WTC11 (cell line): Measurements from ENCODE around the gene STK32B. TPM values are rescaled to one million over a fixed set of nuclear protein-coding genes. Genes with fewer than 3 reads are reported as not detected.

Experiments
- ATAC-seq: fragments of 200-7000 bp; cut with Tn5 transposase; 2 replicates; pipeline ENCODE4 v1.10.0; 2021; ENCODE audit warnings: mild to moderate bottlenecking, moderate library complexity
- CTCF ChIA-PET: fragments of 300-600 bp; sonication (Branson Sonifier 250); formaldehyde crosslinking; loops from one replicate; lab custom pipeline; 2021; ENCODE audit warnings: antibody characterized with exemption; lab: Charles Lee
- POLR2A ChIA-PET: fragments of 350-600 bp; sonication (Branson Sonifier 250); formaldehyde crosslinking; loops from one replicate; lab custom pipeline; 2021; ENCODE audit warnings: antibody characterized with exemption; lab: Charles Lee
- DNase-seq: peaks from one replicate; pipeline ENCODE4 v3.0.0; 2021; ENCODE audit warnings: low spot score
- H3K27ac Mint-ChIP-seq: 2 replicates; pipeline ENCODE4 v1.8.0; 2021; ENCODE audit warnings: mixed read lengths
- H3K27me3 Mint-ChIP-seq: 2 replicates; pipeline ENCODE4 v1.8.0; 2021; ENCODE audit warnings: low read depth, mild to moderate bottlenecking, moderate library complexity, mixed read lengths
- H3K36me3 Mint-ChIP-seq: 2 replicates; pipeline ENCODE4 v1.8.0; 2021; ENCODE audit warnings: mixed read lengths
- H3K4me1 Mint-ChIP-seq: 2 replicates; pipeline ENCODE4 v1.8.0; 2022; ENCODE audit warnings: mixed read lengths
- H3K4me3 Mint-ChIP-seq: 2 replicates; pipeline ENCODE4 v1.8.0; 2021; ENCODE audit warnings: mild to moderate bottlenecking, moderate library complexity, mixed read lengths
- H3K9me3 Mint-ChIP-seq: 2 replicates; pipeline ENCODE4 v1.8.0; 2021; ENCODE audit warnings: mixed read lengths
- CBFB ChIP-seq: sonication (generic); formaldehyde crosslinking; IDR thresholded peaks from 2 replicates; pipeline ENCODE4 v1.8.1; 2022; ENCODE audit warnings: mild to moderate bottlenecking, low read depth, missing genetic modification reagents
- ERG ChIP-seq: fragments of 250-450 bp; sonication (Bioruptor Pico); IDR thresholded peaks from 2 replicates; pipeline ENCODE4 v1.8.0; 2021; ENCODE audit warnings: mild to moderate bottlenecking
- FOXJ3 ChIP-seq: sonication (generic); formaldehyde crosslinking; IDR thresholded peaks from 2 replicates; pipeline ENCODE4 v1.9.0; 2021; ENCODE audit warnings: missing genetic modification reagents, mild to moderate bottlenecking, borderline replicate concordance
- FOXP4 ChIP-seq: sonication (generic); formaldehyde crosslinking; IDR thresholded peaks from 2 replicates; pipeline ENCODE4 v1.8.0; 2022; ENCODE audit warnings: mild to moderate bottlenecking, missing genetic modification reagents
- GTF2I ChIP-seq: fragments of 250-450 bp; sonication (Bioruptor Pico); conservative IDR thresholded peaks from 2 replicates; pipeline ENCODE4 v1.4.0; 2021; ENCODE audit warnings: mild to moderate bottlenecking
- IRF2 ChIP-seq: sonication (generic); formaldehyde crosslinking; IDR thresholded peaks from 2 replicates; pipeline ENCODE4 v1.8.0; 2022; ENCODE audit warnings: low read depth, missing genetic modification reagents, borderline replicate concordance
- JAZF1 ChIP-seq: fragments of 250-450 bp; sonication (Bioruptor Pico); IDR thresholded peaks from 2 replicates; pipeline ENCODE4 v1.9.0; 2021; ENCODE audit warnings: moderate library complexity, mild to moderate bottlenecking, inconsistent platforms
- KAT7 ChIP-seq: sonication (generic); formaldehyde crosslinking; IDR thresholded peaks from 2 replicates; pipeline ENCODE4 v1.8.1; 2023; ENCODE audit warnings: missing genetic modification reagents, mild to moderate bottlenecking, borderline replicate concordance
- RELA ChIP-seq: sonication (generic); formaldehyde crosslinking; IDR thresholded peaks from 2 replicates; pipeline ENCODE4 v1.8.1; 2022; ENCODE audit warnings: missing genetic modification reagents, mild to moderate bottlenecking, borderline replicate concordance
- SOX15 ChIP-seq: fragments of 250-450 bp; sonication (Bioruptor Pico); IDR thresholded peaks from 2 replicates; pipeline ENCODE4 v1.9.0; 2021; ENCODE audit warnings: mild to moderate bottlenecking
- TEAD1 ChIP-seq: sonication (generic); formaldehyde crosslinking; IDR thresholded peaks from 2 replicates; pipeline ENCODE4 v1.8.0; 2022; ENCODE audit warnings: mild to moderate bottlenecking, missing genetic modification reagents
- ZNF121 ChIP-seq: sonication (generic); formaldehyde crosslinking; IDR thresholded peaks from 2 replicates; pipeline ENCODE4 v1.8.0; 2023; ENCODE audit warnings: missing genetic modification reagents
- ZNF219 ChIP-seq: sonication (generic); formaldehyde crosslinking; IDR thresholded peaks from 2 replicates; pipeline ENCODE4 v1.8.0; 2023; ENCODE audit warnings: missing genetic modification reagents, mild to moderate bottlenecking, borderline replicate concordance
- ZNF396 ChIP-seq: fragments of 250-450 bp; sonication (Bioruptor Pico); IDR thresholded peaks from 2 replicates; pipeline ENCODE4 v1.8.0; 2021; ENCODE audit warnings: mild to moderate bottlenecking, moderate library complexity, borderline replicate concordance
- ZNF416 ChIP-seq: fragments of 250-450 bp; sonication (Bioruptor Pico); IDR thresholded peaks from 2 replicates; pipeline ENCODE4 v1.9.0; 2021; ENCODE audit warnings: mild to moderate bottlenecking, inconsistent platforms
- ZSCAN18 ChIP-seq: fragments of 250-450 bp; sonication (Bioruptor Pico); IDR thresholded peaks from 2 replicates; pipeline ENCODE4 v2.1.2; 2022; ENCODE audit warnings: mild to moderate bottlenecking, moderate library complexity
- total RNA-seq: library from RNA; stranded (reverse); gene quantifications from 3 replicates; pipeline ENCODE4 v1.2.3, GENCODE V29; 2021
- TF ChIP-seq, protein P1 (sequence below): sonication (generic); formaldehyde crosslinking; IDR thresholded peaks from 2 replicates; pipeline ENCODE4 v1.8.1; 2023; ENCODE audit warnings: mild to moderate bottlenecking, missing genetic modification reagents
- TF ChIP-seq, protein P2 (sequence below): sonication (generic); formaldehyde crosslinking; IDR thresholded peaks from 2 replicates; pipeline ENCODE4 v1.8.1; 2023; ENCODE audit warnings: mild to moderate bottlenecking, missing genetic modification reagents, borderline replicate concordance

STK32B gene
- total RNA-seq, 1 experiment from 2014 or later: 1.9 TPM

GRCh38 chr4:5447755-5448154 lies 396.5 kb downstream of the STK32B start:
- peaks cover 10% of the 10 kb centered on the region for H3K4me1 Mint-ChIP-seq
- H3K4me3 Mint-ChIP-seq: no peak overlapping the region
- no peaks in the 10 kb centered on the region for H3K9me3 Mint-ChIP-seq
- no peak overlapping the region for H3K27ac Mint-ChIP-seq
- H3K27me3 Mint-ChIP-seq: peaks cover 3% of the 10 kb centered on the region; the same call in 1 of the 2 replicates
- ATAC-seq (no peak), DNase-seq (no peak)
- ChIA-PET POLR2A (no interaction called here), CTCF (no interaction called here)
- no peak for TF ChIP-seq KAT7
- no peak for TF ChIP-seq ZNF416
- no peak for TF ChIP-seq ZNF219 (CRISPR knock-in tag)
- TF ChIP-seq JAZF1 (CRISPR knock-in tag): no peak
- TF ChIP-seq SOX15: no peak
- TF ChIP-seq, protein P1, sequence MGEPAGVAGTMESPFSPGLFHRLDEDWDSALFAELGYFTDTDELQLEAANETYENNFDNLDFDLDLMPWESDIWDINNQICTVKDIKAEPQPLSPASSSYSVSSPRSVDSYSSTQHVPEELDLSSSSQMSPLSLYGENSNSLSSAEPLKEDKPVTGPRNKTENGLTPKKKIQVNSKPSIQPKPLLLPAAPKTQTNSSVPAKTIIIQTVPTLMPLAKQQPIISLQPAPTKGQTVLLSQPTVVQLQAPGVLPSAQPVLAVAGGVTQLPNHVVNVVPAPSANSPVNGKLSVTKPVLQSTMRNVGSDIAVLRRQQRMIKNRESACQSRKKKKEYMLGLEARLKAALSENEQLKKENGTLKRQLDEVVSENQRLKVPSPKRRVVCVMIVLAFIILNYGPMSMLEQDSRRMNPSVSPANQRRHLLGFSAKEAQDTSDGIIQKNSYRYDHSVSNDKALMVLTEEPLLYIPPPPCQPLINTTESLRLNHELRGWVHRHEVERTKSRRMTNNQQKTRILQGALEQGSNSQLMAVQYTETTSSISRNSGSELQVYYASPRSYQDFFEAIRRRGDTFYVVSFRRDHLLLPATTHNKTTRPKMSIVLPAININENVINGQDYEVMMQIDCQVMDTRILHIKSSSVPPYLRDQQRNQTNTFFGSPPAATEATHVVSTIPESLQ (CRISPR knock-in tag): no peak
- TF ChIP-seq RELA (CRISPR knock-in tag): no peak
- no peak for TF ChIP-seq ZNF121 (CRISPR knock-in tag)
- no peak for TF ChIP-seq ERG
- no peak for TF ChIP-seq CBFB (CRISPR knock-in tag)
- no peak for TF ChIP-seq TEAD1 (CRISPR knock-in tag)
- TF ChIP-seq IRF2 (CRISPR knock-in tag): no peak
- no peak for TF ChIP-seq FOXP4 (CRISPR knock-in tag)
- TF ChIP-seq FOXJ3: no peak
- no peak for TF ChIP-seq ZSCAN18 (CRISPR knock-in tag)
- no peak for TF ChIP-seq ZNF396
- TF ChIP-seq GTF2I (CRISPR knock-in tag): no peak
- TF ChIP-seq, protein P2, sequence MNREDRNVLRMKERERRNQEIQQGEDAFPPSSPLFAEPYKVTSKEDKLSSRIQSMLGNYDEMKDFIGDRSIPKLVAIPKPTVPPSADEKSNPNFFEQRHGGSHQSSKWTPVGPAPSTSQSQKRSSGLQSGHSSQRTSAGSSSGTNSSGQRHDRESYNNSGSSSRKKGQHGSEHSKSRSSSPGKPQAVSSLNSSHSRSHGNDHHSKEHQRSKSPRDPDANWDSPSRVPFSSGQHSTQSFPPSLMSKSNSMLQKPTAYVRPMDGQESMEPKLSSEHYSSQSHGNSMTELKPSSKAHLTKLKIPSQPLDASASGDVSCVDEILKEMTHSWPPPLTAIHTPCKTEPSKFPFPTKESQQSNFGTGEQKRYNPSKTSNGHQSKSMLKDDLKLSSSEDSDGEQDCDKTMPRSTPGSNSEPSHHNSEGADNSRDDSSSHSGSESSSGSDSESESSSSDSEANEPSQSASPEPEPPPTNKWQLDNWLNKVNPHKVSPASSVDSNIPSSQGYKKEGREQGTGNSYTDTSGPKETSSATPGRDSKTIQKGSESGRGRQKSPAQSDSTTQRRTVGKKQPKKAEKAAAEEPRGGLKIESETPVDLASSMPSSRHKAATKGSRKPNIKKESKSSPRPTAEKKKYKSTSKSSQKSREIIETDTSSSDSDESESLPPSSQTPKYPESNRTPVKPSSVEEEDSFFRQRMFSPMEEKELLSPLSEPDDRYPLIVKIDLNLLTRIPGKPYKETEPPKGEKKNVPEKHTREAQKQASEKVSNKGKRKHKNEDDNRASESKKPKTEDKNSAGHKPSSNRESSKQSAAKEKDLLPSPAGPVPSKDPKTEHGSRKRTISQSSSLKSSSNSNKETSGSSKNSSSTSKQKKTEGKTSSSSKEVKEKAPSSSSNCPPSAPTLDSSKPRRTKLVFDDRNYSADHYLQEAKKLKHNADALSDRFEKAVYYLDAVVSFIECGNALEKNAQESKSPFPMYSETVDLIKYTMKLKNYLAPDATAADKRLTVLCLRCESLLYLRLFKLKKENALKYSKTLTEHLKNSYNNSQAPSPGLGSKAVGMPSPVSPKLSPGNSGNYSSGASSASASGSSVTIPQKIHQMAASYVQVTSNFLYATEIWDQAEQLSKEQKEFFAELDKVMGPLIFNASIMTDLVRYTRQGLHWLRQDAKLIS (CRISPR knock-in tag): no peak
- H3K36me3 Mint-ChIP-seq: peaks cover 3% of the 10 kb centered on the region; the same call in 1 of the 2 replicates
